IMR-90 (cell line): ENCODE measurements around the gene GTF3C1. TPM values are rescaled to one million over a fixed set of nuclear protein-coding genes. Genes with fewer than 3 reads are reported as not detected.

Experiments
- ATAC-seq: fragments of 200-7000 bp; cut with Tn5 transposase; 2 replicates; pipeline ENCODE4 v1.9.1; 2020; ENCODE audit warnings: low read depth, mild to moderate bottlenecking, moderate library complexity
- BruUV-seq: library from RNA; stranded (reverse); fragments of 400-500 nt; replicated peaks from 2 replicates; lab custom pipeline; 2021; lab: Mats Ljungman, UMichigan
- CTCF ChIA-PET: fragments of 300-600 bp; formaldehyde crosslinking; extraction: SDS; loops from one replicate; lab custom pipeline; 2021; ENCODE audit warnings: antibody characterized with exemption; lab: Yijun Ruan, JAX
- POLR2A ChIA-PET: fragments of 300-600 bp; sonication (Branson Sonifier 250); formaldehyde crosslinking; loops from one replicate; lab custom pipeline; 2022; ENCODE audit warnings: antibody characterized with exemption; ENCODE audit not compliant: unreplicated experiment; lab: Charles Lee
- DNase-seq: peaks from one replicate; pipeline ENCODE4 v3.0.0; 2013
- H2AFZ ChIP-seq: replicated peaks from 2 replicates; pipeline ENCODE3; 2013; ENCODE audit warnings: low read length, mild to moderate bottlenecking; ENCODE audit not compliant: poor library complexity
- H2AK5ac ChIP-seq: 2 replicates; pipeline ENCODE4 v1.6.1; 2013; ENCODE audit warnings: low read depth, low read length, inconsistent platforms
- H2AK9ac ChIP-seq: replicated peaks from 2 replicates; pipeline ENCODE3; 2013; ENCODE audit warnings: mild to moderate bottlenecking, low read depth, low read length, moderate library complexity; ENCODE audit not compliant: poor library complexity
- H2BK120ac ChIP-seq: 2 replicates; pipeline ENCODE4 v1.6.1; 2013; ENCODE audit warnings: low read depth, low read length, inconsistent platforms
- H2BK15ac ChIP-seq: 3 replicates; pipeline ENCODE4 v1.6.1; 2013; ENCODE audit warnings: low read depth, low read length, inconsistent platforms
- H2BK20ac ChIP-seq: 2 replicates; pipeline ENCODE4 v1.6.1; 2013; ENCODE audit warnings: low read depth, mild to moderate bottlenecking, inconsistent platforms, low read length, moderate library complexity
- H2BK5ac ChIP-seq: 2 replicates; pipeline ENCODE4 v1.6.1; 2013; ENCODE audit warnings: mild to moderate bottlenecking, low read depth, low read length, inconsistent platforms; ENCODE audit not compliant: poor library complexity, severe bottlenecking
- H3K14ac ChIP-seq: replicated peaks from 2 replicates; pipeline ENCODE4 v1.6.1; 2013; ENCODE audit warnings: low read depth, low read length, inconsistent platforms
- H3K18ac ChIP-seq: 2 replicates; pipeline ENCODE4 v1.6.1; 2013; ENCODE audit warnings: low read depth, low read length, control low read depth
- H3K23ac ChIP-seq: 2 replicates; pipeline ENCODE4 v1.6.1; 2013; ENCODE audit warnings: low read depth, low read length, inconsistent platforms
- H3K27ac ChIP-seq: 2 replicates; pipeline ENCODE4 v1.5.1; 2013; ENCODE audit warnings: mild to moderate bottlenecking, control low read depth, low read length; ENCODE audit not compliant: insufficient read depth
- H3K27me3 ChIP-seq: 2 replicates; pipeline ENCODE4 v1.6.1; 2013; ENCODE audit warnings: low read length; ENCODE audit not compliant: control insufficient read depth, insufficient read depth
- H3K36me3 ChIP-seq: 2 replicates; pipeline ENCODE4 v1.6.1; 2013; ENCODE audit warnings: low read length, mixed read lengths; ENCODE audit not compliant: control insufficient read depth, insufficient read depth
- H3K4ac ChIP-seq: 2 replicates; pipeline ENCODE4 v1.6.1; 2013; ENCODE audit warnings: low read depth, low read length, inconsistent platforms
- H3K4me1 ChIP-seq: 2 replicates; pipeline ENCODE4 v1.6.1; 2013; ENCODE audit warnings: low read length, mixed read lengths; ENCODE audit not compliant: control insufficient read depth, insufficient read depth
- H3K4me2 ChIP-seq: 2 replicates; pipeline ENCODE4 v1.6.1; 2013; ENCODE audit warnings: low read depth, mild to moderate bottlenecking, control low read depth, low read length, moderate library complexity
- H3K4me3 ChIP-seq: 2 replicates; pipeline ENCODE4 v1.5.1; 2013; ENCODE audit warnings: low read depth, mild to moderate bottlenecking, control low read depth, low read length, moderate library complexity; ENCODE audit not compliant: insufficient read depth
- H3K56ac ChIP-seq: 2 replicates; pipeline ENCODE4 v1.6.1; 2013; ENCODE audit warnings: low read length, inconsistent platforms; ENCODE audit not compliant: insufficient read depth; ENCODE audit errors: extremely low read depth
- H3K79me1 ChIP-seq, 2 experiments: 2 replicates each; pipeline ENCODE4 v1.6.1; 2013; ENCODE audit warnings: low read length in 2 of 2, inconsistent platforms in 1 of 2, low read depth in 1 of 2
- H3K9ac ChIP-seq: 2 replicates; pipeline ENCODE4 v1.6.1; 2013; ENCODE audit warnings: low read depth, low read length, control low read depth
- H3K9me1 ChIP-seq: 2 replicates; pipeline ENCODE4 v1.6.1; 2013; ENCODE audit warnings: low read length, inconsistent platforms; ENCODE audit not compliant: insufficient read depth
- H3K9me3 ChIP-seq: 2 replicates; pipeline ENCODE4 v1.6.1; 2013; ENCODE audit warnings: low read length; ENCODE audit not compliant: control insufficient read depth, insufficient read depth
- H4K20me1 ChIP-seq: 2 replicates; pipeline ENCODE4 v1.6.1; 2013; ENCODE audit warnings: low read length, inconsistent platforms; ENCODE audit not compliant: insufficient read depth
- H4K5ac ChIP-seq: 2 replicates; pipeline ENCODE4 v1.6.1; 2013; ENCODE audit warnings: mild to moderate bottlenecking, low read depth, low read length, control low read depth
- H4K8ac ChIP-seq, 2 experiments: 2 replicates each; pipeline ENCODE4 v1.6.1; 2013; ENCODE audit warnings: low read depth in 2 of 2, low read length in 2 of 2, control low read depth in 1 of 2, inconsistent platforms in 1 of 2
- H4K91ac ChIP-seq: 2 replicates; pipeline ENCODE4 v1.6.1; 2013; ENCODE audit warnings: low read depth, low read length, inconsistent platforms; ENCODE audit not compliant: insufficient read depth
- CEBPB ChIP-seq: IDR thresholded peaks from 2 replicates; pipeline ENCODE4 v1.6.1; 2012; ENCODE audit warnings: low read depth, low read length, improper control_type of control experiment
- MAZ ChIP-seq: IDR thresholded peaks from 2 replicates; pipeline ENCODE4 v1.6.1; 2012; ENCODE audit warnings: low read depth, mild to moderate bottlenecking, low read length, improper control_type of control experiment, moderate library complexity, borderline replicate concordance
- WGBS, 2 experiments: methylation state at CpG; one replicate each; pipeline versions ENCODE4 v1.1.5 to v1.1.7; 2013; ENCODE audit warnings: missing lambda C conversion rate in 2 of 2; ENCODE audit not compliant: insufficient read length in 1 of 2; ENCODE audit errors: extremely low coverage in 2 of 2; 5-methylcytosine and 5-hydroxymethylcytosine counted together
- dilution Hi-C: fragments of 300-500 bp; cut with HindIII; formaldehyde crosslinking; loops from one replicate; pipeline ENCODE4 v1.14.3; 2018; ENCODE audit warnings: low sequenced_read_pairs; ENCODE audit not compliant: unreplicated experiment
- in situ Hi-C: fragments of 300-500 bp; cut with MboI; formaldehyde crosslinking; loops from 3 replicates; pipeline ENCODE4 v1.14.3; 2019; ENCODE audit warnings: low sequenced_read_pairs, inconsistent platforms, mixed read lengths
- intact Hi-C: fragments of 100-400 bp; cut with micrococcal nuclease; formaldehyde crosslinking; loops from 2 replicates; pipeline ENCODE4 v1.10.0; 2022
- polyA plus RNA-seq, 3 experiments: library from polyadenylated mRNA; depleted of rRNA; stranded (reverse); fragments of >200 nt; gene quantifications; 2 replicates each; pipeline ENCODE4 v1.2.3, GENCODE V29; 2012; ENCODE audit warnings: low replicate concordance in 1 of 3
- total RNA-seq: library from RNA; depleted of rRNA; stranded (reverse); fragments of >200 nt; gene quantifications from 2 replicates; pipeline ENCODE4 v1.2.3, GENCODE V29; 2012

The GTF3C1 gene
- total and polyA plus RNA-seq, 2 of the 4 experiments (the other 2 are of a cell fraction) = 50.8 to 68.1 TPM

DNA sequence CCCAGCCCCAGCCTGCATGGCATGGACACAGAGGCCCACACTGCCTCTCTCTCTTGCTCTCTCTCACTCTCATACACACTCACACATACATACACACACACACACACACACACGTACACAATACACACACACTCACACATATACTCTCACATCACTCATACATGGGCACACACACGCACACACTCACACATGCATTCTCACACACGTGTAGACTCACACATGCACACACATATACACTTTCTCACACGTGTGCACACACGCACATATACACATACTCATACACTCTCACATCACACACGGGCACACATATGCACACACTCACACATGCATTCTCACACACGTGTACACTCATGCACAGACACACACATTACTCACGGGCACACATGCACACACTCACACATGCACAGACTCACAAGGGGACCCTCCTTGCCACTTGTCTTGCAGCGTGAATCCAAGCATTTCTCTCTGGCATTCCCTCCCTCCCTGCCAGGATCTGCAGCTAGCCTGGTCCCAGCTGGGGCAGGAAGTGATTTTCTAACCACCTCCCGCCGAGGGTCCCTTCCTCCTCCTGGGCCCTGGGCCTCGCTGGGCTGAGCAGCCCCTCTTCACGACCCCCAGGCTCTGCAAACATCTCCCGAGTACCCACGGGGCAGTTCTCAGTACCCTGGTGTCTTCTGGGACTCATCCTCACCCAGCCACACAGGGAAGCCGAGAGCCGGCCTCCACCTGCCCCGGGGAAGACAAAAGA lies 110.3 kb downstream of the GTF3C1 start:
- Histone ChIP-seq H3K9me1 (peaks cover 12% of the 10 kb centered on the region), H2AFZ (peak overlapping the region; percentile 23), H3K79me1 (no peaks in the 10 kb centered on the region; a peak in 1 of 4 replicates), H3K27me3 (no peaks in the 10 kb centered on the region), H4K20me1 (no peaks in the 10 kb centered on the region), H4K91ac (no peak overlapping the region), H3K14ac (no peak overlapping the region), H3K36me3 (no peaks in the 10 kb centered on the region; the same call in 1 of the 2 replicates), H3K4me1 (no peaks in the 10 kb centered on the region), H2BK20ac (no peak overlapping the region), H3K4ac (no peak overlapping the region), H3K4me2 (no peak overlapping the region), H3K27ac (no peak overlapping the region), H4K8ac (no peak overlapping the region), H2BK5ac (no peak overlapping the region), H4K5ac (no peak overlapping the region), H2AK5ac (no peak overlapping the region), H3K18ac (no peak overlapping the region), H2AK9ac (peak overlapping the region; percentile 73), H2BK15ac (no peak overlapping the region), H3K56ac (no peak overlapping the region), H3K23ac (no peak overlapping the region), H3K4me3 (no peak overlapping the region), H3K9me3 (peaks cover 4% of the 10 kb centered on the region), H3K9ac (no peak overlapping the region), H2BK120ac (no peak overlapping the region)
- dilution Hi-C loops = no loop called here
- ChIA-PET CTCF (interaction anchor here (0.5 kb wide), 1 partner anchor 29 kb away, joined by 5 read pairs; no protein-coding TSS in a partner anchor), POLR2A (no interaction called here)
- ATAC-seq (no peak), DNase-seq (no peak)
- in situ Hi-C loops = no loop called here
- 61% methylated on average over 12 of the region's 18 CpGs; no CpG with 5 or more reads in 1 of the 2 experiments for WGBS, 2 experiments
- no TSS peak for BruUV-seq
- no peak for TF ChIP-seq MAZ
- TF ChIP-seq CEBPB = no peak
- intact Hi-C loops = no loop called here
